Esophagus muscularis mucosa (tissue), 3 donors: ENCODE measurements around the gene NOXRED1.

Experiments used
- POLR2A ChIP-seq: fragments of 450-650 bp; IDR thresholded peaks from one replicate; pipeline ENCODE4 v1.6.1; 2017; ENCODE audit warnings: antibody characterized with exemption, moderate library complexity, mild to moderate bottlenecking, low read depth
- POLR2AphosphoS5 ChIP-seq, 2 donors: sonication (generic); formaldehyde crosslinking; IDR thresholded peaks; one replicate each; pipeline ENCODE4 v1.6.1; 2017; ENCODE audit warnings: antibody characterized with exemption in 2 of 2
- TF ChIP-seq, protein P1 (sequence below), 3 experiments: fragments of 200-600 bp in 2 of 3; fragments of 450-650 bp in 1 of 3; sonication (generic) in 2 of 3; IDR thresholded peaks; one replicate each; pipeline ENCODE4 v1.5.1; 2017 to 2019; ENCODE audit warnings: antibody characterized with exemption in 3 of 3, mild to moderate bottlenecking in 2 of 3, moderate library complexity in 1 of 3

- TF ChIP-seq, protein P1, sequence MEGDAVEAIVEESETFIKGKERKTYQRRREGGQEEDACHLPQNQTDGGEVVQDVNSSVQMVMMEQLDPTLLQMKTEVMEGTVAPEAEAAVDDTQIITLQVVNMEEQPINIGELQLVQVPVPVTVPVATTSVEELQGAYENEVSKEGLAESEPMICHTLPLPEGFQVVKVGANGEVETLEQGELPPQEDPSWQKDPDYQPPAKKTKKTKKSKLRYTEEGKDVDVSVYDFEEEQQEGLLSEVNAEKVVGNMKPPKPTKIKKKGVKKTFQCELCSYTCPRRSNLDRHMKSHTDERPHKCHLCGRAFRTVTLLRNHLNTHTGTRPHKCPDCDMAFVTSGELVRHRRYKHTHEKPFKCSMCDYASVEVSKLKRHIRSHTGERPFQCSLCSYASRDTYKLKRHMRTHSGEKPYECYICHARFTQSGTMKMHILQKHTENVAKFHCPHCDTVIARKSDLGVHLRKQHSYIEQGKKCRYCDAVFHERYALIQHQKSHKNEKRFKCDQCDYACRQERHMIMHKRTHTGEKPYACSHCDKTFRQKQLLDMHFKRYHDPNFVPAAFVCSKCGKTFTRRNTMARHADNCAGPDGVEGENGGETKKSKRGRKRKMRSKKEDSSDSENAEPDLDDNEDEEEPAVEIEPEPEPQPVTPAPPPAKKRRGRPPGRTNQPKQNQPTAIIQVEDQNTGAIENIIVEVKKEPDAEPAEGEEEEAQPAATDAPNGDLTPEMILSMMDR (IDR thresholded peaks at IDR 0.05): no peak
- no peak for TF ChIP-seq POLR2A
- TF ChIP-seq POLR2AphosphoS5 (IDR thresholded peaks at IDR 0.05): no peak
Measured at GRCh38 chr14:77424862-77425261, 1.5 kb upstream of the NOXRED1 start.
